ENCODE data around the gene SLC20A1. TPM values are rescaled to one million over a fixed set of nuclear protein-coding genes. Genes with fewer than 3 reads are reported as not detected.

Gene SLC20A1
- polyA plus RNA-seq, 1 experiment, result 25.3 TPM

DNA sequence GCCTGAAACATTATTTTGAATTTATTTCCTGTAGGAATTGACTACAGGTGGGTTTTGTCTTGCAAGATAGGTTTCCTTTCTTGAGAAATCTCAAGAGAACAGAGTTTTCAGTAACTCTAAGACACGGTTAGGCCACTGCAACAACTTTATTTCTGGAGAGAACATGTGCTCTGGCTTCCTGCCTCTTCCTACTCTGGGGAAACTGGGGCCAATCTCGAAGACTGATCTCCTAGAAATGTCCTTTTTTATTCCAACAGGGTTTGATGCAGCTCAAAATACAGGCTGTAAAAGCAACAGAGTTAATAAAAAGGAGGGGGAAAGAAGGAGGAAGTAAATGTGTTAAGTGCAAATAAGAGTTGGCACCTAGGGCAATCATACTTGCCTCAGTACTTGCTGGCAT, 4.0 kb upstream of the SLC20A1 start:
- CTCF ChIA-PET, result interaction anchor here (7.3 kb wide), 1 partner anchor 13 kb away, joined by 83 read pairs; no protein-coding TSS in a partner anchor
- TF ChIP-seq, protein P1, sequence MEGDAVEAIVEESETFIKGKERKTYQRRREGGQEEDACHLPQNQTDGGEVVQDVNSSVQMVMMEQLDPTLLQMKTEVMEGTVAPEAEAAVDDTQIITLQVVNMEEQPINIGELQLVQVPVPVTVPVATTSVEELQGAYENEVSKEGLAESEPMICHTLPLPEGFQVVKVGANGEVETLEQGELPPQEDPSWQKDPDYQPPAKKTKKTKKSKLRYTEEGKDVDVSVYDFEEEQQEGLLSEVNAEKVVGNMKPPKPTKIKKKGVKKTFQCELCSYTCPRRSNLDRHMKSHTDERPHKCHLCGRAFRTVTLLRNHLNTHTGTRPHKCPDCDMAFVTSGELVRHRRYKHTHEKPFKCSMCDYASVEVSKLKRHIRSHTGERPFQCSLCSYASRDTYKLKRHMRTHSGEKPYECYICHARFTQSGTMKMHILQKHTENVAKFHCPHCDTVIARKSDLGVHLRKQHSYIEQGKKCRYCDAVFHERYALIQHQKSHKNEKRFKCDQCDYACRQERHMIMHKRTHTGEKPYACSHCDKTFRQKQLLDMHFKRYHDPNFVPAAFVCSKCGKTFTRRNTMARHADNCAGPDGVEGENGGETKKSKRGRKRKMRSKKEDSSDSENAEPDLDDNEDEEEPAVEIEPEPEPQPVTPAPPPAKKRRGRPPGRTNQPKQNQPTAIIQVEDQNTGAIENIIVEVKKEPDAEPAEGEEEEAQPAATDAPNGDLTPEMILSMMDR (IDR thresholded peaks at IDR 0.05; ENCODE audit: insufficient read depth, low read depth, low read length), result no peak
- Histone ChIP-seq H3K27me3 (ENCODE audit: control insufficient read depth, insufficient read depth, low read length) (no peaks in the 10 kb centered on the region), H3K4me3 (ENCODE audit: low read depth, low read length) (no peak overlapping the region), H3K36me3 (ENCODE audit: control insufficient read depth, insufficient read depth, low read length) (no peaks in the 10 kb centered on the region)
- no peak for DNase-seq (ENCODE audit: low read depth)
- POLR2A ChIA-PET, result interaction anchor here (0.7 kb wide), 1 partner anchor 51 kb away, joined by 4 read pairs; no protein-coding TSS in a partner anchor

DNA sequence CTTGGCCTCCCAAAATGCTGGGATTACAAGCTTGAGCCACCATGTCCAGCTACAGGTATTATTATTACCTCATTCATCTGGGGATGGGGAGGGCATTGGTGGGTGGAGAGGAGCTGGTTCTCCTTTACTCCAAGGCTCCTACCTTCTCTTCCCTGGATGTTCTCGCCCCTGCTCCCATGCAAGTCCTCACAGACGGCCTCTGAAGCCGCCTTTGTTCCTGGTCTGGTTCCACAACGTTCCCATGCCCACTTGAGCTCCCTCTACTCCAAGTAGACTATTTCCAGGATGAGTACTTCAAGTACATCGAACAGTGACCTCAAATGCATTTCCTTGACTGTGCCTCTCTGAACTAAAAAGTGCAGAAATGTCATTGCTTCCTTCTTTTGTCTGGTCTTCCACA, 3.2 kb upstream of the SLC20A1 start:
- Histone ChIP-seq H3K36me3 (ENCODE audit: control insufficient read depth, insufficient read depth, low read length) (no peaks in the 10 kb centered on the region), H3K27me3 (ENCODE audit: control insufficient read depth, insufficient read depth, low read length) (no peaks in the 10 kb centered on the region), H3K4me3 (ENCODE audit: low read depth, low read length) (no peak overlapping the region)
- POLR2A ChIA-PET, result no interaction called here
- DNase-seq (ENCODE audit: low read depth), result no peak
- TF ChIP-seq, protein P1 (IDR thresholded peaks at IDR 0.05; ENCODE audit: insufficient read depth, low read depth, low read length), result no peak
- CTCF ChIA-PET, result interaction anchor here (0.7 to 7.3 kb wide), 4 partner anchors 14 to 84 kb away, joined by 3 to 83 read pairs (median 4); no protein-coding TSS in a partner anchor

DNA sequence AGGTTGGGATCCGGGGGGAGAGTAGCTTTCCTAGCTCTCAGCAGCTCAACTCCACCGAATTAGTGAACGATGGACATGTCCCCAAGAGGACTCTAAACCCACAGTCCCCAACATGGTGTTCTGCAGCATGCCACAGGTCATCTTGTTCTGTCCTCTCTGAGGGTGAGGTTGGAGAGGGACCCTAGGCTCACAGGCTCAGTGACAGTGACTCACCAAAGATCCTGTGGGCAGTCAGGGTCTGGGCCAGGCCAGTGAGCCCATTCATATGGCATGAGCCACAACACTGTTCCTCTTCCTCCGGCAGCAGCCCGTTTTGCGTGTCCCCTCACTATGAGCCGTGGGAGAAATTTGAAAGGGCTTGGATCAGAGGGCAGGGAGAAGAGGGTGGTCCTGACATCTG, 2.8 kb upstream of the SLC20A1 start:
- TF ChIP-seq, protein P1 (IDR thresholded peaks at IDR 0.05; ENCODE audit: insufficient read depth, low read depth, low read length), result no peak
- Histone ChIP-seq H3K27me3 (ENCODE audit: control insufficient read depth, insufficient read depth, low read length) (no peaks in the 10 kb centered on the region), H3K4me3 (ENCODE audit: low read depth, low read length) (no peak overlapping the region), H3K36me3 (ENCODE audit: control insufficient read depth, insufficient read depth, low read length) (no peaks in the 10 kb centered on the region)
- DNase-seq (ENCODE audit: low read depth), result no peak
- CTCF ChIA-PET, result interaction anchor here (0.7 to 7.3 kb wide), 4 partner anchors 15 to 84 kb away, joined by 3 to 83 read pairs (median 4); no protein-coding TSS in a partner anchor
- POLR2A ChIA-PET, result no interaction called here

DNA sequence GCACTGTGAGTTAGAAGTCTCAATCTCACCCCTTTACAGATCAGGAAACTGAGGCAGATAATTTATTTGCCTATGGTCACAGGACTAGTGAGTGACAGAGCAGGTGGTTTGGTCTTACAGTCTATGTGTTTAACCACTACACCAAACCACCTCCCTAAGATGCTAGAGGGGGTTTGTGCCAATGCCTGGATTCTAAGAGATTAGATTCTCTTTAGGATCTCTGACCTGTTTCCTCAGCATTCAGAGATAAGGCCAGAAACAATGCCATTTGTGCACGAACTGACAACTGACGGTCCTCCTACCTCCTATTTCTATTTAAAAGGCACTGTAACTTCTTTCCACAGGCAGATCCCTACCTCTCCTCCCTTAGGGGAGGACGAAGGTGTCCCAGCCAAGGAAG, 2.3 kb upstream of the SLC20A1 start:
- DNase-seq (ENCODE audit: low read depth), result no peak
- ChIA-PET CTCF (interaction anchor here (1.3 to 7.3 kb wide), 2 partner anchors 15 to 83 kb away, joined by 5 to 83 read pairs; no protein-coding TSS in a partner anchor), POLR2A (no interaction called here)
- H3K27me3 ChIP-seq (ENCODE audit: control insufficient read depth, insufficient read depth, low read length), result no peaks in the 10 kb centered on the region
- TF ChIP-seq, protein P1 (IDR thresholded peaks at IDR 0.05; ENCODE audit: insufficient read depth, low read depth, low read length), result no peak
- no peaks in the 10 kb centered on the region for H3K36me3 ChIP-seq (ENCODE audit: control insufficient read depth, insufficient read depth, low read length)
- no peak overlapping the region for H3K4me3 ChIP-seq (ENCODE audit: low read depth, low read length)

DNA sequence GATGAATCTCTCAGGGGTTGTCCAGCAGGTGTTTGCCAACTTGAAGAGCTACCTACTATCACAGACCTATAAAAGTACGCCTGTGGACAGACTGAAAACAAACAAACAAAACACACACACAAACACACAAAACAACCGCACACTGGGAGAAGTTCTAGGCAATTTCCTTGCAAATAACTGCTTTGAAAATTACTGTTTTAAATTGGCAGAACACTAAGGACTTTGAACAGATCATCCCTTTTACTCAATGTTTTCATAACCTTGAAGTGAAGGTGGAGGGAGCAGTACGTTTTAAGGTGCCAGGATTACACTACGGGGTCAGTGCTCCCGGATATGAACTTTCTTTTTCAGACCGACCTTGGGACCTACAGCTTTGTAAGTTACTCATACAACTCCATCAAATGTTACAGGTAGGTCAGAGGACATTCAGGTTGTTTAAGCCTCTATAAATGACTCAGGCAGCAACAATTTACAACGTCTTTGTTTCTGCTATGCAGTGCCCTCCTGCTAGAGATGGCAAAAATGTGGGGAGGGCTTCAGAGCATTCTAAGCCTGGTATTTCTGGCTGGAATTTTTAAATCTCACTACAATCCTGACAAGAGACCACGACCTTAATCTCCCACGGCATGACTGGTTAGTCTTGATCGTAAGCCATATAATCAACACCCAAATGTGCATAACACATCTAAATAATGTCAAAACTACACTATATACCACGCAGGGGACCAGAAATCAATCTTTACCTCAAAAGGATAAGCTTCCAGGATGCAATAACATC, 1.4 kb upstream of the SLC20A1 start:
- H3K4me3 ChIP-seq (ENCODE audit: low read depth, low read length), result peak overlapping the region; percentile 86
- ChIA-PET CTCF (interaction anchor here (1.4 to 7.3 kb wide), 3 partner anchors 8 to 16 kb away, joined by 4 to 83 read pairs (median 6); no protein-coding TSS in a partner anchor), POLR2A (no interaction called here)
- TF ChIP-seq, protein P1 (IDR thresholded peaks at IDR 0.05; ENCODE audit: insufficient read depth, low read depth, low read length), result no peak
- no peaks in the 10 kb centered on the region for H3K36me3 ChIP-seq (ENCODE audit: control insufficient read depth, insufficient read depth, low read length)
- no peaks in the 10 kb centered on the region for H3K27me3 ChIP-seq (ENCODE audit: control insufficient read depth, insufficient read depth, low read length)
- DNase-seq (ENCODE audit: low read depth), result no peak

All from BJ (cell line).